ENCODE results near the gene GABRD.

GABRD gene

GRCh38 chr1:2023187-2023586, 4.0 kb downstream of the GABRD start:
- TF ChIP-seq POU6F1 (CRISPR knock-in tag; IDR thresholded peaks at IDR 0.05; ENCODE audit: borderline replicate concordance, low read depth) (no peak), ARNTL (CRISPR knock-in tag; IDR thresholded peaks at IDR 0.05; ENCODE audit: borderline replicate concordance, low read depth) (no peak), ESRRG (CRISPR knock-in tag; IDR thresholded peaks at IDR 0.05) (no peak), PPARA (CRISPR knock-in tag; IDR thresholded peaks at IDR 0.05; ENCODE audit: borderline replicate concordance) (no peak), ZC3H10 (CRISPR knock-in tag; IDR thresholded peaks at IDR 0.05) (no peak), ZNF565 (CRISPR knock-in tag; conservative IDR thresholded peaks at IDR 0.05; ENCODE audit: low read depth) (no peak), OSR1 (CRISPR knock-in tag; IDR thresholded peaks at IDR 0.05) (no peak)
- TF ChIP-seq, protein P1, sequence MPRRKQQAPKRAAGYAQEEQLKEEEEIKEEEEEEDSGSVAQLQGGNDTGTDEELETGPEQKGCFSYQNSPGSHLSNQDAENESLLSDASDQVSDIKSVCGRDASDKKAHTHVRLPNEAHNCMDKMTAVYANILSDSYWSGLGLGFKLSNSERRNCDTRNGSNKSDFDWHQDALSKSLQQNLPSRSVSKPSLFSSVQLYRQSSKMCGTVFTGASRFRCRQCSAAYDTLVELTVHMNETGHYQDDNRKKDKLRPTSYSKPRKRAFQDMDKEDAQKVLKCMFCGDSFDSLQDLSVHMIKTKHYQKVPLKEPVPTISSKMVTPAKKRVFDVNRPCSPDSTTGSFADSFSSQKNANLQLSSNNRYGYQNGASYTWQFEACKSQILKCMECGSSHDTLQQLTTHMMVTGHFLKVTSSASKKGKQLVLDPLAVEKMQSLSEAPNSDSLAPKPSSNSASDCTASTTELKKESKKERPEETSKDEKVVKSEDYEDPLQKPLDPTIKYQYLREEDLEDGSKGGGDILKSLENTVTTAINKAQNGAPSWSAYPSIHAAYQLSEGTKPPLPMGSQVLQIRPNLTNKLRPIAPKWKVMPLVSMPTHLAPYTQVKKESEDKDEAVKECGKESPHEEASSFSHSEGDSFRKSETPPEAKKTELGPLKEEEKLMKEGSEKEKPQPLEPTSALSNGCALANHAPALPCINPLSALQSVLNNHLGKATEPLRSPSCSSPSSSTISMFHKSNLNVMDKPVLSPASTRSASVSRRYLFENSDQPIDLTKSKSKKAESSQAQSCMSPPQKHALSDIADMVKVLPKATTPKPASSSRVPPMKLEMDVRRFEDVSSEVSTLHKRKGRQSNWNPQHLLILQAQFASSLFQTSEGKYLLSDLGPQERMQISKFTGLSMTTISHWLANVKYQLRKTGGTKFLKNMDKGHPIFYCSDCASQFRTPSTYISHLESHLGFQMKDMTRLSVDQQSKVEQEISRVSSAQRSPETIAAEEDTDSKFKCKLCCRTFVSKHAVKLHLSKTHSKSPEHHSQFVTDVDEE (CRISPR knock-in tag; IDR thresholded peaks at IDR 0.05), result no peak
- ATAC-seq, result no peak

- TF ChIP-seq ZFP3 (CRISPR knock-in tag; IDR thresholded peaks at IDR 0.05) (no peak), ESRRG (CRISPR knock-in tag; IDR thresholded peaks at IDR 0.05) (no peak), ISL1 (CRISPR knock-in tag; IDR thresholded peaks at IDR 0.05) (no peak), SNAI2 (CRISPR knock-in tag; IDR thresholded peaks at IDR 0.05) (no peak), ARNTL (CRISPR knock-in tag; IDR thresholded peaks at IDR 0.05; ENCODE audit: borderline replicate concordance, low read depth) (no peak), CSRNP3 (CRISPR knock-in tag; IDR thresholded peaks at IDR 0.05) (no peak), RARB (CRISPR knock-in tag; IDR thresholded peaks at IDR 0.05) (no peak), ZFP30 (CRISPR knock-in tag; IDR thresholded peaks at IDR 0.05) (no peak), ZNF70 (CRISPR knock-in tag; IDR thresholded peaks at IDR 0.05) (no peak)
- TF ChIP-seq, protein P2, sequence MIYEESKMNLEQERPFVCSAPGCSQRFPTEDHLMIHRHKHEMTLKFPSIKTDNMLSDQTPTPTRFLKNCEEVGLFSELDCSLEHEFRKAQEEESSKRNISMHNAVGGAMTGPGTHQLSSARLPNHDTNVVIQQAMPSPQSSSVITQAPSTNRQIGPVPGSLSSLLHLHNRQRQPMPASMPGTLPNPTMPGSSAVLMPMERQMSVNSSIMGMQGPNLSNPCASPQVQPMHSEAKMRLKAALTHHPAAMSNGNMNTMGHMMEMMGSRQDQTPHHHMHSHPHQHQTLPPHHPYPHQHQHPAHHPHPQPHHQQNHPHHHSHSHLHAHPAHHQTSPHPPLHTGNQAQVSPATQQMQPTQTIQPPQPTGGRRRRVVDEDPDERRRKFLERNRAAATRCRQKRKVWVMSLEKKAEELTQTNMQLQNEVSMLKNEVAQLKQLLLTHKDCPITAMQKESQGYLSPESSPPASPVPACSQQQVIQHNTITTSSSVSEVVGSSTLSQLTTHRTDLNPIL (CRISPR knock-in tag; IDR thresholded peaks at IDR 0.05; ENCODE audit: low read depth), result no peak
- ATAC-seq, result no peak
Observed at GRCh38 chr1:2024451-2024850, 5.3 kb downstream of the GABRD start.

DNA sequence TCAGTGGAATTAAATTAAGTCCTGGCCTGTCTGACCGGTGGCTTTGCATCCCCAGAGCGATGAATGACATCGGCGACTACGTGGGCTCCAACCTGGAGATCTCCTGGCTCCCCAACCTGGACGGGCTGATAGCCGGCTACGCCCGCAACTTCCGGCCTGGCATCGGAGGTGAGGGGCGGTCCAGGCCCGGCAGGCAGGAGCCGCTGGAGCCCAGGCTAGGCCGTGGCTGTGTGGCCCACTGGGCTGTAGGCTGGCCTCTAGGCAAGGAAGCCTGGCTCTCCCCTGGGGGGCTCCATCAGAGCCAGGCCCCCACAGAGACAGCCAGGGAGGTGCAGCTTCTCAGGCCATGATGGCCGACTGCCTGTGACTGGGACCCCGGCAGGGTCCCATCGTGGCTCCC, 5.7 kb downstream of the GABRD start:
- no peak for TF ChIP-seq ZNF565 (CRISPR knock-in tag; conservative IDR thresholded peaks at IDR 0.05; ENCODE audit: low read depth)
- TF ChIP-seq OSR1 (CRISPR knock-in tag; IDR thresholded peaks at IDR 0.05), result no peak
- no peak for TF ChIP-seq ARNTL (CRISPR knock-in tag; IDR thresholded peaks at IDR 0.05; ENCODE audit: borderline replicate concordance, low read depth)
- TF ChIP-seq POU6F1 (CRISPR knock-in tag; IDR thresholded peaks at IDR 0.05; ENCODE audit: borderline replicate concordance, low read depth), result no peak
- TF ChIP-seq CSRNP3 (CRISPR knock-in tag; IDR thresholded peaks at IDR 0.05), result no peak
- no peak for TF ChIP-seq PPARA (CRISPR knock-in tag; IDR thresholded peaks at IDR 0.05; ENCODE audit: borderline replicate concordance)
- no peak for TF ChIP-seq SNAI2 (CRISPR knock-in tag; IDR thresholded peaks at IDR 0.05)
- TF ChIP-seq GLIS3 (CRISPR knock-in tag; IDR thresholded peaks at IDR 0.05), result no peak
- TF ChIP-seq TCF4 (CRISPR knock-in tag; IDR thresholded peaks at IDR 0.05; ENCODE audit: borderline replicate concordance), result no peak
- no peak for TF ChIP-seq ESRRG (CRISPR knock-in tag; IDR thresholded peaks at IDR 0.05)
- TF ChIP-seq, protein P2 (CRISPR knock-in tag; IDR thresholded peaks at IDR 0.05; ENCODE audit: low read depth), result no peak
- TF ChIP-seq TOX (CRISPR knock-in tag; IDR thresholded peaks at IDR 0.05; ENCODE audit: borderline replicate concordance), result no peak
- TF ChIP-seq CSDC2 (CRISPR knock-in tag; IDR thresholded peaks at IDR 0.05), result no peak
- TF ChIP-seq, protein P3, sequence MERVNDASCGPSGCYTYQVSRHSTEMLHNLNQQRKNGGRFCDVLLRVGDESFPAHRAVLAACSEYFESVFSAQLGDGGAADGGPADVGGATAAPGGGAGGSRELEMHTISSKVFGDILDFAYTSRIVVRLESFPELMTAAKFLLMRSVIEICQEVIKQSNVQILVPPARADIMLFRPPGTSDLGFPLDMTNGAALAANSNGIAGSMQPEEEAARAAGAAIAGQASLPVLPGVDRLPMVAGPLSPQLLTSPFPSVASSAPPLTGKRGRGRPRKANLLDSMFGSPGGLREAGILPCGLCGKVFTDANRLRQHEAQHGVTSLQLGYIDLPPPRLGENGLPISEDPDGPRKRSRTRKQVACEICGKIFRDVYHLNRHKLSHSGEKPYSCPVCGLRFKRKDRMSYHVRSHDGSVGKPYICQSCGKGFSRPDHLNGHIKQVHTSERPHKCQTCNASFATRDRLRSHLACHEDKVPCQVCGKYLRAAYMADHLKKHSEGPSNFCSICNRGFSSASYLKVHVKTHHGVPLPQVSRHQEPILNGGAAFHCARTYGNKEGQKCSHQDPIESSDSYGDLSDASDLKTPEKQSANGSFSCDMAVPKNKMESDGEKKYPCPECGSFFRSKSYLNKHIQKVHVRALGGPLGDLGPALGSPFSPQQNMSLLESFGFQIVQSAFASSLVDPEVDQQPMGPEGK (CRISPR knock-in tag; IDR thresholded peaks at IDR 0.05; ENCODE audit: borderline replicate concordance), result no peak
- TF ChIP-seq RARB (CRISPR knock-in tag; IDR thresholded peaks at IDR 0.05), result no peak
- no peak for ATAC-seq
